OCI-M2 (cell line): ENCODE measurements around the gene CDK16.

Source experiments
- DNase-seq: peaks from one replicate; lab custom pipeline; 2025; ENCODE audit not compliant: unreplicated experiment; lab: John Stamatoyannopoulos, UW

CDK16 gene

DNA sequence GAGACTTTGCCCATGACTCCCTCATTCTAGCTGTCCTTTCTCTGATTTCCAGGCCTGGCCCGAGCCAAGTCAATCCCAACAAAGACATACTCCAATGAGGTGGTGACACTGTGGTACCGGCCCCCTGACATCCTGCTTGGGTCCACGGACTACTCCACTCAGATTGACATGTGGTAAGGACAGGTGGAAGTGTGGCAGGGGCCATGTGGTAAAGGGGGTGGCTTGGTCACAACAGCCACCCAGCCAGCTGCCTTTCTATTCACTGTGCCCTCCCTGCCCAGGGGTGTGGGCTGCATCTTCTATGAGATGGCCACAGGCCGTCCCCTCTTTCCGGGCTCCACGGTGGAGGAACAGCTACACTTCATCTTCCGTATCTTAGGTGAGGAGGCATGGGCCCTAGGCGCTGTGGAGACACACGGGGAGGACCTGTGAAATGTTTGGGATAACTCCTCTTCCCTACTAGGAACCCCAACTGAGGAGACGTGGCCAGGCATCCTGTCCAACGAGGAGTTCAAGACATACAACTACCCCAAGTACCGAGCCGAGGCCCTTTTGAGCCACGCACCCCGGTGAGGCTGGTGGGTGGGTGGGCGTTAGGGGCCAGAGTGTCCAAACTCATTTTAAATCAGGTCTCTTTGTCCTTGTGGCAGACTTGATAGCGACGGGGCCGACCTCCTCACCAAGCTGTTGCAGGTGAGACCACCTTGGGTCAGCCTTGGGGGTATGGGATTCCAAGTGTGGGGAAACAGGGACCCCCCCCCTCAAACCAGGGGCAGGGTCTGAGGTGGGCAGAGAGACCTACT, 8.3 kb downstream of the CDK16 start:
- no peak for DNase-seq

DNA sequence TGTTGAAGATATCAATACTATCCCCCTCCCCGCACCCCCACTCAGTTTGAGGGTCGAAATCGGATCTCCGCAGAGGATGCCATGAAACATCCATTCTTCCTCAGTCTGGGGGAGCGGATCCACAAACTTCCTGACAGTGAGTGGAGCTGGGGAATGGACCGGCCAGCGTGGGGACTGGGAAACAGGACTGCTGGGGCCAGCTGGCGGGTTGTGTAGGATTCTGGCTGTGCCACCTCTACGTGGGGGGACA, 8.8 kb downstream of the CDK16 start:
- no peak for DNase-seq

DNA sequence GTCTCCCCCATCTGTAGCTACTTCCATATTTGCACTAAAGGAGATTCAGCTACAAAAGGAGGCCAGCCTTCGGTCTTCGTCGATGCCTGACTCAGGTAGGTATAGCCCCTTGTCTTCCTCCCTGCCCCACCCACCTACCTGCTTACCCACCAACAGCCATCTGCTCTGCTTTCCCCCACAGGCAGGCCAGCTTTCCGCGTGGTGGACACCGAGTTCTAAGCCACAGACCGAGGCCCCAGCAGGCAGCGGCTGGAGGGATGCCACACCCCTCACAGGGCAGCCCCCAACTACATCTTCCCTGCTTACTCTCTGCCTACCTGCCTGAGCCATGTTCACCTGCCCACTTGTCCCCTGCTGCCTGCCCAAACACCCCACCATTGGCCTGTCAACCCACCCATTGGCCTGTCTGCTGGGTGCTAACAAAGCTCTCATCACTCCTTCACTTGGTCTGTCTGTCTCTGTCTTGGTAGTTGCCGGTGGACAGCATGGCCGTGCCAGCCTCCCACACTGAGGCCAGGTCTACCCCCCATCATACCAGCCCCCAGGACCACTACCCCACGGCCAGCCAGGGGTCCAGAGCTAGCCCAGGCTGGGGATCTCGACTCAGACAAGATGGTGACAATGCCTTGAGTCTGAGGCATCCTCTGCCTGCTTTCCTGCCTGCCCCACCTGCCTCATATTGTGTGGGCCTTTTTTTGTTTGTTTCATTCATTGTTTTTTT, 10.2 kb downstream of the CDK16 start:
- DNase-seq: no peak

DNA sequence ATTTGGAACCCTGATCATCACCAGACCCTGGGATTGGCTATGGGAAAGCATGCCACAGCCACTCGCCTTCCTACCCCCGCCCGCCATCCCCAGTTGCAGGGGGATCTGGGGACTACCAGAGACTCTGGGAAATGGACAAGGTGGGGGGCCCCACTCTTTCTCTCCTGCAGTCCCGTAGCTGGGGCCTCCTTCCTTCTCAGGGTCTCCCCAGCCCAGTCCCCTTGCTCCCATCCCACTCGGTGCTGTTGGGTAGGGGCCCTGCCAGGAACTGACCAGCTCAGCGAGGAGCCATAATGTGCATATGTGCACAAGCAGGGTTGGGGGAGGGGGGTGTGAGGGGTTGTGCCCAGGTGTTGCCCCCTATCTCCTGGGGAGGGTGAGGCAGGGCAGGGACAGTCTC, 10.9 kb downstream of the CDK16 start:
- no peak for DNase-seq

DNA sequence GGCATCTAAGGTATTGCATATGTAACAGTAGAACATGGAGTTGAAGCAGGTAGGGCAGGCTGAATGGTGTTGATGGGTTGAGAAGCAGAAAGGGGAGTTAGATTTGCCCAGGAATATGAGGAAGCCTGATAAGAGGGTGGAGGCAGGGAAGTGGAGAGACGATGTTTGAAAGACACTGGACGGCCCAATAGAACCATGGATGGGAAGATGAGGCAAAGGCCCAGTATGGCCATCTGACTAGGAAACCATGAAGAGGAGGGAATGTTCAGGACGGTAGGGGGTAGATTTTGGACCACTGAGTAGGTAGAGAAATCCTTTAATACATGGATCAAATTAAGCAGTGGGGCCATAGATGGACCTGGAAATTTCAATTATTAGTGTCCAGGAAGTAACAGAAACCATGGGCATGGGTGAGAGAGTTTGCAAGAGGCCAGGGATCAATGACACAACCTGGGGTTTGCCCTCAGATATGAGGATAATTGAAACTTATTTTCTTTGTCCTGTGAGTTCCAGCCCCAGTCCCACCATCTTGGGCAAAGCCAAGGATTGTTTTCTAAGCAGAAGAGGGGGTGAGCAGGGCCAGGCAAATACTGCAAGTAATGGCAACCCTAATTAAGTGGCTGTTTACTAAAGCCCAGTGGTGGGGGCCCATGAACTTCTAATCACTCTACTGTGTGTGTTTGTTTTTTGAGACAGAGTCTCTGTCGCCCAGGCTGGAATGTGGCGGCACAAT, 11.8 kb downstream of the CDK16 start:
- DNase-seq: no peak

DNA sequence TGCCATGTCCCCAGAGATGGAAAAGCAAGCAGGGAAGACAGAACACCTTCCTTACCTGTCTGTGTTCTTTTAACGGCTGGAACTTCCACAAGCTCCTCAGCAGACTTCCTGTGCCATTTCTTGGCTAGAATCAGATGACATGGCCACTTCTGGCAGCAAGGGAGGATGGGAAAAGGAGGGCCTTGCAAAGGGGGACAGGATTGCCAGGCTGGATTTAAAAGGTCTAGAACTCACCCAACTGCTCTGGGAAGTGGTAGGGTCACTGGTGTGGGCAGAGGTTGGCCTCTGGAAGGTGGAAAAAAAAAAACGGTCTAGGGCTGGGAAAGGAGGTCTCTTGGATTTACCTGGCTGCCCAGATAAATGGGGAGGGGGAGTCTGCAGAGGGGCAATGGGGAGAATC, 12.7 kb downstream of the CDK16 start:
- no peak for DNase-seq

DNA sequence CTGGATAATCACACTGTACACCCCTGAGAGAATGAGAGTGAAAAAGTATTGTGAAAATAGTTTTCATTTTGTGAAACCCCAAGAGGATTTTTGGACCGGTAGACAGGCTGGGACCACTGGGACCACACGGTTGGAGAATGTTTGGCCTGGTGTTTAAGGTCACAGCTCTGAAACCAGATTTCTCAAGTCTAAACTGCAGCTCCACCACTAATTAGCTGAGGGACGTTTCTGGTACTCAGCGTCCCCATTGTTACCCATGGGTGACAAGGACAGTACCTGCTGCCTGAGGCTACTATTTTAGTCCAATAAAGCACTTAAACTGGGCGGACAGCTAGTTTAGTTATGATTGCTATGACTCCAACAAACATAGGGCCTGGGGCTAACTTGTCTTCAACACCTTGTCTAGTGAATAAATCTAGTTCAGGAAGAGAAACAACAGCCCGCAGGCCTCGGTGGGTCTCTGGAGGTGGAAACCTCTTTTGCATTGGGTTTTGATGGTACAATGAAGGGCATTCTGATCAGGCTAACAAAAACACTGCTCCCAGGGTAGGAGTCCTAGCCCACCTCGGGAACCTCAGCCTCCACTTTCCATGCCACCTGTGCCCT, 13.8 kb downstream of the CDK16 start:
- no peak for DNase-seq

DNA sequence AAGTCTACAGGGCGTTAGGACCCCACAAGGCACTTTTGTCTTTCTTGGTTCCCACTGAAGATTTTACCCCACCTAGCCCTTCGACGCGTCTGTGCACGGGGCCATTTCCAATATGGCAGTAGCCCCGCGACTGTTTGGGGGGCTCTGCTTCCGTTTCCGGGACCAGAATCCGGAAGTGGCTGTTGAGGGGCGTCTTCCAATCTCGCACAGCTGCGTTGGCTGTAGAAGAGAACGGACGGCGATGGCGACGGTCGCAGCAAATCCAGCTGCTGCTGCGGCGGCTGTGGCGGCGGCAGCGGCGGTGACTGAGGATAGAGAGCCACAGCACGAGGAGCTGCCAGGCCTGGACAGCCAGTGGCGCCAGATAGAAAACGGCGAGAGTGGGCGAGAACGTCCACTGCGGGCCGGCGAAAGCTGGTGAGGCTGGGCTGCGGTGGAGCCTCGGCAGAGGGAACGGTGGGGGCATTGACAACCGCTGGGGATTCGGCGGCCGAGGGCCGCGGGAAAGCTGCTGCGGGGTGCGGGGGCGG, 14.4 kb downstream of the CDK16 start, which contains the start of gene USP11:
Gene USP11 (plus strand): TSS at position 207 of the 530 bp plus-strand sequence. CDS start 35 bp downstream, at position 242.
- DNase-seq: peak; percentile 40

DNA sequence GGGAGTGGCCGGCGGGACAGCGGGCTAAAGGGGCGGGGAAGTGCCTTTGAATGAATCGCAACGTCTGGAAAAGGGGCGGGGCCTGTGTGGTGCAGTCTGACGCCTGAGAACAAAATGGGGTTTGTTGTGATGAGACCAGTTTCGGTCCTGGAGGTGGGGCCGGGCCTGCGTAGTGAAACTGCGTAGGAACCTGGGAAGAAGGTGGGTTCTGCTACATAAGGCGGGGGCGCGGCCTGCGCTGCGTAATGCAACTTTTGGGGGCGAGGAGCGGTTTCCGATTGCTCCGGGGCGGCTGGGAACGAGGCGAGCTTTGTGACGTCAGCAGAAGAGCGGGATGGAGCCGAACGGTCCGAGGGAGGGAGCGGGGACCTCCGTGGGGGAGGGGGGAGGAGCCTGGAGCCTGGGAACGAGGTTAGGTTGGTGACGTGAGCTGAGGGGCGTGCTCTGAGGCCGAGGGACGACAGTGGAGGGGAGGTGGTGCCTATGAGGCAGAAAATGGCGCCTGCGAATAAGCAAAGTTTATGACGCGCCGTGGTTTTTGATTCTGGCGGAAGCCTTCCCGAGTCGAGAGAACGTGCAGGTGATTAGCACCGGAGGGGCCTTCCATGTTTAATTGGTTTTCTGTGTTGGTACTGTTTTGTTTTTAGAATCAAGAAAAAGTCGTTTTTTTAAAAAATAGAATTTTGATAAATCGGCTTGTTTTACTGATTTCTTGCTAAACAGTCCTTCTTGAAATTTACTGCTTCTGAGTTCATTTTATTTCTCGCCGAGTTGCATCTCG, 15.0 kb downstream of the CDK16 start:
- DNase-seq: peak; percentile 87

DNA sequence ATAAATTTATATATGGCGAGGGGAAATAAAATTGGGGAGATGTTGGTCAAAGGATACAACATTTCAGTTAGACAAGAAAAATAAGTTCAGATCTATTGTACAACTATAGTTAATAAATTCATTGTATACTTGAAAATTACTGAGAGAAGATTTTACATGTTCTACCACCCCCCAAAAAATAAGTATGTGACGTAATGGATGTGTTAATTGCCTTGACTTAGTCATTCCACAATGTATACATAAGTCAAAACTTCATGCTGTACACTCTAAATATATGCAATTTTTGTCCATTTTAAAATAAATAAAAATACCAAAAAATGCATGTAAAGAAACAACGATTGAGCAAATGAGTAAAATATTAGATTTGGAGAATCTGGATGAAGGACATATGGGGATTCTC, 16.1 kb downstream of the CDK16 start:
- DNase-seq: no peak

DNA sequence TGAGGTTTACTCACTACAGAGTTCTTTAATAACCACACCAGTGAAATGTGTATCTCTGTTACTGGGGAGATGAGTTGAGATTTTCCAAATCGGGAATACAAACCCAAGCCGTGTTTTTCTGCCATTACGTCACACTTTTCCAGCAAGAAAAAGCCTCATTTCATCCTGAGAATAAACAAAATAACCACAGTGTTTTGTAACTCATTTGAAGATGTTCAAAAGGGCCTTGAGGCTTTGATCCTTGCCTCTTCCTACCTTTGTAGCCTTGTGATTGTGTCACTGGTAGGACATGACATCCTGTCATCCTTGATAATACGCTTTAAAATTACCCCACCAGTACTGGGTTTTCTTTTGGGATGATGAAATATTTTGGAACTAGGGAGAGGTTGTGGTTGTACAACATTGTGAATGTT, 17.2 kb downstream of the CDK16 start:
- DNase-seq: no peak

DNA sequence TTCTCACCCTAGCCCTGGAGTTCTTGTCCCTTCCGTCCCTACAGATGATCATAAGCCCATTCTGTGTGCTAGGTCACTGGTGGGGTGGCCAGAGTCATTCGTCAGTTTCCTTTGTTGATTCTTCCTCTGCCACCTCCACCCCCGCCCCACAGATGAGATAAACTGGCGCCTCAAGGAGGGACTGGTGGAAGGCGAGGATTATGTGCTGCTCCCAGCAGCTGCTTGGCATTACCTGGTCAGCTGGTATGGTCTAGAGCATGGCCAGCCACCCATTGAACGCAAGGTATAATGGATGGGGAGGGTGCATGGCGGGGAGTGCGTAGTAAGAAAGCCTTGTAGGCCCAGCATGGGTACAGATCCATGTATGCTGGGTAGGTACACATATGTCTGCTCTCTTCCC, 20.7 kb downstream of the CDK16 start:
- DNase-seq: no peak

DNA sequence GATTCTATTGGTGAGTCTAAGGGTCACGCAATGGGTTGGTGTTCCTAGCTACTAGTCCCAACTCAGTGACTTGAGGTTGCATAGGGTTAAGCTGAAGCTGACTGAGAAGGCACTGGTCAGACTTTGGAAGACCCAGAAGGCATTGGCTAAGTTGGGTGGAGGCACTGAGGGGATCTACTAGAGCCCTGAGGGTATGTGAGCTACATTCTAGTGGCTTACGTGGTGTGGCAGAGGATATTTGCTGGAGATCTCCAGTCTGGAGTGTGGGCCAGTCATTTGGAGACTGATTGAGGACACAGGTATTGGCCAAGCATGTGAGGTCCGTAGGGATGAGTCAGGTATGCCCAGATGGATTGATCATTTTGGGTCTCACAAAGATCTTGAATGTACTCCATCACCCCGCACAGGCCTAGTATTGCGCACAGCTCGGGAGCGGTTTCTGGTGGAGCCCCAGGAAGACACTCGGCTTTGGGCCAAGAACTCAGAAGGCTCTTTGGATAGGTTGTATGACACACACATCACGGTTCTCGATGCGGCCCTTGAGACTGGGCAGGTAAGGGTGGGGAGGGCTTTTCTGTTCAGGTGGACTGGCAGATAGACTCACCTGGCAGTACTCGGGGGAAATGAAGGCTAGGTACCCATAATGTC, 21.5 kb downstream of the CDK16 start:
- DNase-seq: no peak

DNA sequence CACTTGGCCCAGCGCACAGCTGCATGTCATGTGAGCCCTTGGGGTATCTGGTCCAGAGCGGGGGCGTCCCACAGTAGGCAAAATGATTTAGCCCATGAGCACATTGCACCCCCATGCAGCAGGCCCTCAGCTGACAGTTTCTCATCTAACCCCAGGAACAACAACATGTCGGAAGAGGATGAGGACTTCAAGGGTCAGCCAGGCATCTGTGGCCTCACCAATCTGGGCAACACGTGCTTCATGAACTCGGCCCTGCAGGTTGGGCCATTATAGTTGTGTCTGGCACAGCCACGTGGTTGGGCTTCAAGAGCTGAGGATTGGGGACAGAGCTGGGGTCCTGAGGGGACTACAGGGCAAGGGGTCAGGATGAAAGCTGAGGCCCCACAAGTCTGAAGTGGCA, 22.1 kb downstream of the CDK16 start:
- no peak for DNase-seq

DNA sequence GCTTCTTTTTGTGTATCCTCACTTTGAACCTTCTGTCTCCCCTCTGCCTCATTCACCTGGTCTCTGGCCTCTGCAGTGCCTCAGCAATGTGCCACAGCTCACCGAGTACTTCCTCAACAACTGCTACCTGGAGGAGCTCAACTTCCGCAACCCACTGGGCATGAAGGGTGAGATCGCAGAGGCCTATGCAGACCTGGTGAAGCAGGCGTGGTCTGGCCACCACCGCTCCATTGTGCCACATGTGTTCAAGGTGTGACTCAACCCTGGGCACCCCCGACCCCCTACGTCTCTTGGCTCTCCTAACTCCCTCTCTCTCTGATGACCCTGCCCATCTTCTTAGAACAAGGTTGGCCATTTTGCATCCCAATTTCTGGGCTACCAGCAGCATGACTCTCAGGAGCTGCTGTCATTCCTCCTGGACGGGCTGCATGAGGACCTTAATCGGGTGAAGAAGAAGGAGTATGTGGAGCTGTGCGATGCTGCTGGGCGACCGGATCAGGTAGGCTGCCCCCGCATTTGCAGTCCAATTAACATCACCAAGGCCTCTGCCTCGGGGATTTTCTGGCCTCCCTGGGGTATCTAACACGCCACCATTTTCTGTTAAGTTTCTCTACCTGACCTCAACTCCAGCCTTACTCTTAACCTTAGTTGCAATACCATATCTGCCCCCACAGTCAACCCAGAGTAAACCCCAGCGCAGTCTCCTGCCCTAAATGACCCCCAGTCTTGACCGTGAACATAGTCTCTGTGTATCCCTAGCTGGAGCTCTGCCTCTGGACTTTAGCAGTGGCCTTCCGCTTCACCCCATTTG, 22.9 kb downstream of the CDK16 start:
- DNase-seq: no peak

DNA sequence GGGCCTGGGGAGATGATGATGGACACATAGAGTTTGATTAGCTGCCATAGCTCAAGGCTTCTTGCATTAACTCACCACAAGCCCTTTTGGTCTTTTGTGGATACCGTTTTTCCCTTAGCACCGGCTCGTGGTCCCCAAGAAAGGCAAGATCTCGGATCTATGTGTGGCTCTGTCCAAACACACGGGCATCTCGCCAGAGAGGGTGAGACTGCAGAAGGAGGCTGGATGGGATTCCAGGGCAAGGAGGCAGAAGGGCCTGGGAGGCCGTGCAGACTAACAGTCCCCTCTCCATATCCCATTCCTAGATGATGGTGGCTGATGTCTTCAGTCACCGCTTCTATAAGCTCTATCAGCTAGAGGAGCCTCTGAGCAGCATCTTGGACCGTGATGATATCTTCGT, 23.8 kb downstream of the CDK16 start:
- DNase-seq: no peak

DNA sequence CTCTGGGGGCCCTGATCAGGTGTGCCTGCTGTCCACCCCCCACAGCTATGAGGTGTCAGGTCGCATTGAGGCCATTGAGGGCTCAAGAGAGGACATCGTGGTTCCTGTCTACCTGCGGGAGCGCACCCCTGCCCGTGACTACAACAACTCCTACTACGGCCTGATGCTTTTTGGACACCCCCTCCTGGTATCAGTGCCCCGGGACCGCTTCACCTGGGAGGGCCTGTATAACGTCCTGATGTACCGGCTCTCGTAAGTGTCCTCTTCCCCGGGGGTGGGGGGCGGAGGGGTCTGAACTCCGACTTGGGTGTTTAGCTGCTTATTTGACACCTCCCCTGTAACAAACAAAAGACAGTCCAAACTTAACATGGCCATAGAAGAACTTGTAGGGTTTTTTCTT, 24.9 kb downstream of the CDK16 start:
- no peak for DNase-seq

DNA sequence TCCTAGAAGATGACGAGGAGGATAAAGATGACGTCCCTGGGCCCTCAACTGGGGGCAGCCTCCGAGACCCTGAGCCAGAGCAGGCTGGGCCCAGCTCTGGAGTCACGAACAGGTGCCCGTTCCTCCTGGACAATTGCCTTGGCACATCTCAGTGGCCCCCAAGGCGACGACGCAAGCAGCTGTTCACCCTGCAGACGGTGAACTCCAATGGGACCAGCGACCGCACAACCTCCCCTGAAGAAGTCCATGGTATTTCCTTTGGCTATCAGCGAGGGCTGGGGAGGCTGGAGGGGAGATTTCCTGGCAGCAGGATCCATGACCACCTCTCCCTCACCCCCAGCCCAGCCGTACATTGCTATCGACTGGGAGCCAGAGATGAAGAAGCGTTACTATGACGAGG, 26.2 kb downstream of the CDK16 start:
- no peak for DNase-seq

DNA sequence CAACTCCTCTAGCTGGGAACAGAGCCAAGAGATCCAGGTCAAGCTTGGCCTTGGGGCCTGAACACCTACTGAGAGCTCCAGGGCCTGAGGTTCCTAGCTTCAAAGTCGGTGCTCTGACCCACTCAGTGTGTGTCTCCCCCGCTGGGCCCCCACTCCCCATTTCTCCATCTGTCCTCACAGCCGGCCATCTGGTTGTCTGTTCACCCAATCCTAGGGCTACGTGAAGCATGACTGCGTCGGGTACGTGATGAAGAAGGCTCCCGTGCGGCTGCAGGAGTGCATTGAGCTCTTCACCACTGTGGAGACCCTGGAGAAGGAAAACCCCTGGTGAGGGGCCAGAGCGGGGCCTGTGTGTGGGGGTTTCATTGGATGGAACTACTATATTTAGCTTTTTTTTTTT, 26.7 kb downstream of the CDK16 start:
- DNase-seq: no peak
